Activated CD8-positive, alpha-beta T cell treated with anti-CD3 and anti-CD28 coated beads, Interleukin-2, amount 10 ng/mL, durations not matched to agents 7 days and 5 days (primary cell): ENCODE measurements around the gene GPR158. TPM values are rescaled to one million over a fixed set of nuclear protein-coding genes. Genes with fewer than 3 reads are reported as not detected.

Source experiments
- ATAC-seq: fragments of 150-1000 bp; cut with Tn5 transposase; one replicate; pipeline ENCODE4 v1.10.0; 2021; ENCODE audit warnings: moderate library complexity
- CTCF ChIA-PET: fragments of 350-600 bp; sonication (Branson Sonifier 250); formaldehyde crosslinking; loops from one replicate; lab custom pipeline; 2021; ENCODE audit warnings: antibody characterized with exemption; lab: Charles Lee
- POLR2A ChIA-PET: fragments of 350-600 bp; sonication (Branson Sonifier 250); formaldehyde crosslinking; loops from one replicate; lab custom pipeline; 2021; ENCODE audit warnings: antibody characterized with exemption; lab: Charles Lee
- DNase-seq: peaks from one replicate; pipeline ENCODE4 v3.0.0-alpha.2; 2020
- H3K27ac Mint-ChIP-seq: one replicate; pipeline ENCODE4 v1.8.0; 2021; ENCODE audit warnings: mild to moderate bottlenecking, mixed read lengths
- H3K27me3 Mint-ChIP-seq: one replicate; pipeline ENCODE4 v1.8.0; 2021; ENCODE audit warnings: low read depth, mixed read lengths
- H3K36me3 Mint-ChIP-seq: one replicate; pipeline ENCODE4 v1.8.0; 2021; ENCODE audit warnings: low read depth, mixed read lengths
- H3K4me1 Mint-ChIP-seq: one replicate; pipeline ENCODE4 v1.8.0; 2021; ENCODE audit warnings: low read depth, mixed read lengths
- H3K4me3 Mint-ChIP-seq: one replicate; pipeline ENCODE4 v1.8.0; 2021; ENCODE audit warnings: mild to moderate bottlenecking, mixed read lengths
- H3K9me3 Mint-ChIP-seq: one replicate; pipeline ENCODE4 v1.8.0; 2022; ENCODE audit warnings: mixed read lengths; ENCODE audit not compliant: insufficient read depth
- total RNA-seq, 2 experiments: library from RNA; stranded (reverse); gene quantifications; one replicate each; pipeline ENCODE4 v1.2.3, GENCODE V29; 2021

Gene GPR158
- total RNA-seq, 2 experiments from 2014 or later: not detected

- Mint-ChIP-seq H3K9me3 (no peaks in the 10 kb centered on the region), H3K36me3 (no peaks in the 10 kb centered on the region), H3K27ac (no peak overlapping the region), H3K4me1 (no peaks in the 10 kb centered on the region), H3K4me3 (no peak overlapping the region), H3K27me3 (no peaks in the 10 kb centered on the region)
- POLR2A ChIA-PET: no interaction called here
- ATAC-seq (no peak), DNase-seq (no peak)
- CTCF ChIA-PET: no interaction called here
These were observed 458.7 kb downstream of the GPR158 start for GRCh38 chr10:25633542-25633941.

- ATAC-seq: no peak
- Mint-ChIP-seq H3K4me1 (no peaks in the 10 kb centered on the region), H3K27ac (no peak overlapping the region), H3K36me3 (no peaks in the 10 kb centered on the region), H3K27me3 (no peaks in the 10 kb centered on the region), H3K9me3 (no peaks in the 10 kb centered on the region), H3K4me3 (no peak overlapping the region)
- ChIA-PET CTCF (no interaction called here), POLR2A (no interaction called here)
- no peak for DNase-seq
These were observed 464.8 kb downstream of the GPR158 start for GRCh38 chr10:25639646-25640045.

- Mint-ChIP-seq H3K27me3 (no peaks in the 10 kb centered on the region), H3K9me3 (no peaks in the 10 kb centered on the region), H3K27ac (no peak overlapping the region), H3K36me3 (no peaks in the 10 kb centered on the region), H3K4me3 (no peak overlapping the region), H3K4me1 (no peaks in the 10 kb centered on the region)
- CTCF ChIA-PET: no interaction called here
- POLR2A ChIA-PET: no interaction called here
- DNase-seq: no peak
- no peak for ATAC-seq
These were observed 466.8 kb downstream of the GPR158 start for GRCh38 chr10:25641595-25641994.

GRCh38 chr10:25642721-25643120 lies 467.9 kb downstream of the GPR158 start:
- H3K36me3 Mint-ChIP-seq: no peaks in the 10 kb centered on the region
- ChIA-PET CTCF (no interaction called here), POLR2A (no interaction called here)
- DNase-seq (no peak), ATAC-seq (no peak)
- no peaks in the 10 kb centered on the region for H3K27me3 Mint-ChIP-seq
- H3K9me3 Mint-ChIP-seq: no peaks in the 10 kb centered on the region
- no peaks in the 10 kb centered on the region for H3K4me1 Mint-ChIP-seq
- no peak overlapping the region for H3K4me3 Mint-ChIP-seq
- no peak overlapping the region for H3K27ac Mint-ChIP-seq

- no peaks in the 10 kb centered on the region for H3K36me3 Mint-ChIP-seq
- DNase-seq: no peak
- H3K4me3 Mint-ChIP-seq: no peak overlapping the region
- no peaks in the 10 kb centered on the region for H3K4me1 Mint-ChIP-seq
- ATAC-seq: no peak
- ChIA-PET CTCF (no interaction called here), POLR2A (no interaction called here)
- no peaks in the 10 kb centered on the region for H3K27me3 Mint-ChIP-seq
- H3K9me3 Mint-ChIP-seq: no peaks in the 10 kb centered on the region
- H3K27ac Mint-ChIP-seq: no peak overlapping the region
These were observed 471.6 kb downstream of the GPR158 start for GRCh38 chr10:25646371-25646770.

- DNase-seq (no peak), ATAC-seq (no peak)
- Mint-ChIP-seq H3K27ac (no peak overlapping the region), H3K36me3 (no peaks in the 10 kb centered on the region), H3K27me3 (no peaks in the 10 kb centered on the region), H3K4me1 (no peaks in the 10 kb centered on the region), H3K9me3 (no peaks in the 10 kb centered on the region), H3K4me3 (no peak overlapping the region)
- CTCF ChIA-PET: no interaction called here
- POLR2A ChIA-PET: no interaction called here
These were observed 476.7 kb downstream of the GPR158 start for GRCh38 chr10:25651534-25651933.

Other genes starting within 250 kb of the GPR158 start
- 1 to 10 TPM; 1.6 to 2.9 TPM for gene PRTFDC1, start 222.4 kb upstream of the GPR158 start, total RNA-seq
- not detected for gene ENKUR, start 158.8 kb upstream of the GPR158 start, total RNA-seq
- 1 to 10 TPM; 3.8 to 4.2 TPM for gene THNSL1, start 158.4 kb upstream of the GPR158 start, total RNA-seq